Endothelial cell of umbilical vein (primary cell): ENCODE results near the gene TPGS2. TPM values are rescaled to one million over a fixed set of nuclear protein-coding genes. Genes with fewer than 3 reads are reported as not detected.

ENCODE experiments used
- BruUV-seq: library from RNA; stranded (reverse); fragments of 400-500 nt; replicated peaks from 2 replicates; lab custom pipeline; 2021; lab: Mats Ljungman, UMichigan
- CTCF ChIA-PET: fragments of 300-600, 350-600 bp; sonication (Branson Sonifier 250); formaldehyde crosslinking; loops from one replicate; lab custom pipeline; 2021; ENCODE audit warnings: antibody characterized with exemption, inconsistent platforms; lab: Charles Lee
- POLR2A ChIA-PET: fragments of 300-600, 350-600 bp; sonication (Branson Sonifier 250); formaldehyde crosslinking; loops from one replicate; lab custom pipeline; 2021; ENCODE audit warnings: antibody characterized with exemption, inconsistent platforms; lab: Charles Lee
- DNase-seq: peaks from one replicate; pipeline ENCODE4 v3.0.0-alpha.2; 2011; ENCODE audit warnings: low read depth, low spot score
- FAIRE-seq: peaks from 2 replicates; lab custom pipeline; 2011; peaks lifted over from hg19 to GRCh38; lab: Jason Lieb, UNC
- H2AFZ ChIP-seq: 2 replicates; pipeline ENCODE4 v1.6.0; 2012; ENCODE audit warnings: low read depth, low read length, control low read depth, inconsistent platforms
- H3K27ac ChIP-seq: 2 replicates; pipeline ENCODE4 v1.5.1; 2011; ENCODE audit warnings: low read depth, mild to moderate bottlenecking, control low read depth, low read length, moderate library complexity; ENCODE audit not compliant: insufficient read depth
- H3K27me3 ChIP-seq, 2 experiments: 2 replicates each; pipeline versions ENCODE4 v1.6.0 to v1.6.1; 2011; ENCODE audit warnings: low read length in 2 of 2, mixed read lengths in 1 of 2; ENCODE audit not compliant: control insufficient read depth in 2 of 2, insufficient read depth in 2 of 2
- H3K36me3 ChIP-seq, 2 experiments: 2 replicates in 1 of 2; 3 replicates in 1 of 2; pipeline ENCODE4 v1.5.1; 2011; ENCODE audit warnings: low read length in 2 of 2, mild to moderate bottlenecking in 1 of 2, moderate library complexity in 1 of 2; ENCODE audit not compliant: control insufficient read depth in 2 of 2, insufficient read depth in 2 of 2; ENCODE audit errors: extremely low read depth in 1 of 2
- H3K4me1 ChIP-seq: 3 replicates; pipeline ENCODE4 v1.5.1; 2011; ENCODE audit warnings: mild to moderate bottlenecking, low read length; ENCODE audit not compliant: control insufficient read depth, insufficient read depth; ENCODE audit errors: extremely low read depth
- H3K4me2 ChIP-seq: 2 replicates; pipeline ENCODE4 v1.6.1; 2011; ENCODE audit warnings: low read length, control low read depth, mixed read lengths; ENCODE audit not compliant: insufficient read depth
- H3K4me3 ChIP-seq, 3 experiments: fragments of 200-600 bp in 1 of 3; sonication (generic), shearing (Covaris generic) in 1 of 3; replicated peaks in 1 of 3; 2 replicates each; pipeline ENCODE4 v1.5.1; 2011 to 2016; ENCODE audit warnings: control low read depth in 3 of 3, low read length in 3 of 3, mild to moderate bottlenecking in 2 of 3, inconsistent platforms in 1 of 3, low read depth in 1 of 3, moderate library complexity in 1 of 3; ENCODE audit not compliant: insufficient read depth in 1 of 3
- H3K79me2 ChIP-seq: 2 replicates; pipeline ENCODE4 v1.6.0; 2012; ENCODE audit warnings: low read length, inconsistent platforms; ENCODE audit not compliant: control insufficient read depth, insufficient read depth
- H3K9ac ChIP-seq: replicated peaks from 2 replicates; pipeline ENCODE3; 2011; ENCODE audit warnings: low read length, control low read depth; ENCODE audit not compliant: insufficient read depth; ENCODE audit errors: extremely low read depth
- H3K9me1 ChIP-seq: replicated peaks from 3 replicates; pipeline ENCODE4 v1.6.0; 2011; ENCODE audit warnings: mild to moderate bottlenecking, low read length; ENCODE audit not compliant: control insufficient read depth, insufficient read depth; ENCODE audit errors: extremely low read depth
- H3K9me3 ChIP-seq: replicated peaks from 2 replicates; pipeline ENCODE4 v1.5.1; 2012; ENCODE audit warnings: low read length, inconsistent platforms; ENCODE audit not compliant: control insufficient read depth, insufficient read depth
- H4K20me1 ChIP-seq: replicated peaks from 2 replicates; pipeline ENCODE3; 2011; ENCODE audit warnings: mild to moderate bottlenecking, low read length; ENCODE audit not compliant: control insufficient read depth, insufficient read depth; ENCODE audit errors: extremely low read depth
- EZH2 ChIP-seq: IDR thresholded peaks from 2 replicates; pipeline ENCODE4 v1.6.1; 2012; ENCODE audit warnings: borderline replicate concordance, low read depth, mild to moderate bottlenecking, moderate library complexity, low read length, inconsistent platforms; ENCODE audit not compliant: severe bottlenecking
- FOS ChIP-seq: IDR thresholded peaks from 2 replicates; pipeline ENCODE4 v1.6.1; 2011; ENCODE audit warnings: mild to moderate bottlenecking, low read length, moderate library complexity, borderline replicate concordance; ENCODE audit not compliant: insufficient read depth
- GATA2 ChIP-seq: IDR thresholded peaks from 2 replicates; pipeline ENCODE4 v1.7.0; 2011; ENCODE audit warnings: low read depth, mild to moderate bottlenecking, moderate library complexity, mixed read lengths, low read length; ENCODE audit not compliant: insufficient read length, insufficient read depth
- JUN ChIP-seq: IDR thresholded peaks from 2 replicates; pipeline ENCODE4 v1.6.1; 2011; ENCODE audit warnings: borderline replicate concordance, low read depth; ENCODE audit not compliant: insufficient read length, insufficient read depth
- MAX ChIP-seq: IDR thresholded peaks from 2 replicates; pipeline ENCODE4 v1.6.1; 2011; ENCODE audit not compliant: insufficient read depth, insufficient read length
- MYC ChIP-seq: IDR thresholded peaks from one replicate; pipeline ENCODE4 v1.6.1; 2011; ENCODE audit warnings: mild to moderate bottlenecking, low read depth, low read length
- POLR2A ChIP-seq: IDR thresholded peaks from 2 replicates; pipeline ENCODE4 v1.6.1; 2012; ENCODE audit warnings: low read depth, mild to moderate bottlenecking, control low read depth, low read length
- POLR2AphosphoS5 ChIP-seq: IDR thresholded peaks from 2 replicates; pipeline ENCODE4 v1.6.1; 2012; ENCODE audit warnings: low read depth, mild to moderate bottlenecking, control low read depth, low read length, moderate library complexity; ENCODE audit not compliant: insufficient read depth
- dilution Hi-C: fragments of 300-500 bp; cut with MboI; formaldehyde crosslinking; loops from one replicate; pipeline ENCODE4 v1.15.0; 2019; ENCODE audit warnings: low sequenced_read_pairs; ENCODE audit not compliant: extremely low pct_ligation_motif_present
- intact Hi-C: fragments of 100-400 bp; cut with micrococcal nuclease; formaldehyde crosslinking; loops from one replicate; pipeline ENCODE4 v1.10.0; 2022
- polyA plus RNA-seq, 4 experiments: library from polyadenylated mRNA; depleted of rRNA in 3 of 4; stranded (reverse) in 3 of 4; unstranded in 1 of 4; fragments of >200 nt; gene quantifications; 2 replicates each; pipeline versions ENCODE4 v1.2.1 to v1.2.3, GENCODE V29; 2011 to 2012; ENCODE audit warnings: missing spikeins in 1 of 4
- total RNA-seq: library from RNA; stranded (reverse); gene quantifications from 2 replicates; pipeline ENCODE4 v1.2.3, GENCODE V29; 2021

TPGS2 gene
- total and polyA plus RNA-seq, 2 donors (not counting 3 experiments of a cell fraction or from before 2014, with no cell fraction given), result 150 to 232 TPM

- intact Hi-C loops, result no loop called here
- no peak for DNase-seq
- FAIRE-seq, result no peak
Observed at GRCh38 chr18:36839835-36840234, 11.0 kb upstream of the TPGS2 start.

GRCh38 chr18:36835927-36836326 is 7.1 kb upstream of the TPGS2 start:
- Histone ChIP-seq H2AFZ (no peak overlapping the region), H3K4me2 (no peak overlapping the region), H3K79me2 (no peaks in the 10 kb centered on the region), H3K4me3 (no peak overlapping the region), H3K9me1 (no peaks in the 10 kb centered on the region), H3K27me3 (no peaks in the 10 kb centered on the region), H3K27ac (no peak overlapping the region), H3K9ac (no peak overlapping the region), H3K36me3 (no peaks in the 10 kb centered on the region), H4K20me1 (no peaks in the 10 kb centered on the region), H3K4me1 (no peaks in the 10 kb centered on the region), H3K9me3 (no peaks in the 10 kb centered on the region)
- dilution Hi-C loops, result no loop called here
- DNase-seq (no peak), FAIRE-seq (no peak)
- no TSS peak for BruUV-seq
- CTCF ChIA-PET, result no interaction called here
- intact Hi-C loops, result no loop called here
- TF ChIP-seq MYC (no peak), POLR2AphosphoS5 (no peak), MAX (no peak), GATA2 (no peak), FOS (no peak), JUN (no peak)
- POLR2A ChIA-PET, result no interaction called here

More at GRCh38 chr18:36839835-36840234, 11.0 kb upstream of the TPGS2 start:
- Histone ChIP-seq H3K27ac (no peak overlapping the region), H3K9me1 (no peaks in the 10 kb centered on the region), H3K4me2 (no peak overlapping the region), H2AFZ (no peak overlapping the region), H3K9ac (no peak overlapping the region), H3K27me3 (no peaks in the 10 kb centered on the region), H3K9me3 (no peaks in the 10 kb centered on the region), H3K4me3 (no peak overlapping the region), H3K4me1 (peaks cover 9% of the 10 kb centered on the region), H4K20me1 (no peaks in the 10 kb centered on the region), H3K36me3 (no peaks in the 10 kb centered on the region), H3K79me2 (no peaks in the 10 kb centered on the region)
- TF ChIP-seq MYC (no peak), EZH2 (no peak), JUN (no peak), POLR2AphosphoS5 (no peak), MAX (no peak), FOS (no peak), POLR2A (no peak)
- ChIA-PET POLR2A (no interaction called here), CTCF (interaction anchor here (1.4 kb wide), 1 partner anchor 11 kb away, joined by 3 read pairs; the partner anchor contains the start of genes KIAA1328 and TPGS2)
- dilution Hi-C loops, result no loop called here
- no TSS peak for BruUV-seq
